ENCODE results near the gene VHLL. TPM values are rescaled to one million over a fixed set of nuclear protein-coding genes. Genes with fewer than 3 reads are reported as not detected.
A peak's percentile ranks its signal among the peaks of the same experiment; 100 is the strongest.

The VHLL gene
- total RNA-seq, 4 donors from 2014 or later: not detected

- H3K27me3 ChIP-seq: no peaks in the 10 kb centered on the region
- no peaks in the 10 kb centered on the region for H3K9me3 ChIP-seq
- peaks cover 10 to 100% (median 40%) of the 10 kb centered on the region in 3 donors for H3K36me3 ChIP-seq
- 62 to 69% methylated on average over 2 of the region's 2 CpGs for WGBS, 2 donors
- peaks cover 0 to 15% (median 0%) of the 10 kb centered on the region in 4 donors for H3K4me1 ChIP-seq
- no peak overlapping the region for H3K4me3 ChIP-seq
- DNase-seq (ENCODE audit: low spot score in 2 of 2): no peak
- H3K27ac ChIP-seq: peak overlapping the region in 2 of 4 donors; percentile 43 to 56
- TF ChIP-seq POLR2A (IDR thresholded peaks at IDR 0.05) (no peak), CTCF (IDR thresholded peaks at IDR 0.05) (no peak), EP300 (IDR thresholded peaks at IDR 0.05) (no peak)
Observed at GRCh38 chr1:156260896-156261295, 38.2 kb downstream of the VHLL start.

DNA sequence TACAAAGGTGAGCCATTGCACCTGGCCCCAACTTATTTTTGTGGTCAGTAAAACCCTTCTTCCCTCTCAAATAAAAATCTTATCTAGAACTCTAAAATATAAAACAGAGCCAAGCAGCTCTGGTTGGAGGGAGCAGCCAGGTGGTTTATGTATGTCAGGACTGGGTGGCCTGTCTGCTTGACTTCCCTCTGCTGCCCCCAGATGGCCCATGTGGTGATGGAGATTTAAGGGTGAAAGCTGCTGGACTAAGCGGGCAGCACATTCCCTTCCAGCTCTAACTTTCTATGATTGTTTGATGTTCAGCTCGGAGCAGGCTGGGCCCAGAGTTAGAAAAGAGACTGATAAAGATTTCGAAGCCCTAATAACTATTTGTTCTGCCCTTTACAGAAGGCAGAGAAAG, 39.3 kb downstream of the VHLL start:
- Histone ChIP-seq H3K4me1 (peaks cover 0 to 15% (median 0%) of the 10 kb centered on the region in 4 donors), H3K4me3 (no peak overlapping the region), H3K9me3 (no peaks in the 10 kb centered on the region), H3K36me3 (peaks cover 10 to 100% (median 34%) of the 10 kb centered on the region in 3 donors), H3K27me3 (no peaks in the 10 kb centered on the region), H3K27ac (peak overlapping the region in 1 of 4 donors; percentile 56)
- TF ChIP-seq EP300 (IDR thresholded peaks at IDR 0.05): no peak
- no peak for TF ChIP-seq CTCF (IDR thresholded peaks at IDR 0.05)
- TF ChIP-seq POLR2A (IDR thresholded peaks at IDR 0.05): no peak
- 64 to 65% methylated on average over 3 of the region's 3 CpGs for WGBS, 2 donors
- DNase-seq (ENCODE audit: low spot score in 2 of 2): no peak

- H3K36me3 ChIP-seq: peaks cover 10 to 98% (median 40%) of the 10 kb centered on the region in 3 donors
- 94 to 100% methylated on average over 6 to 8 of the region's 8 CpGs for WGBS, 2 donors
Observed at GRCh38 chr1:156258859-156259258, 40.2 kb downstream of the VHLL start.

GRCh38 chr1:156257711-156258110, 41.4 kb downstream of the VHLL start:
- WGBS, 2 donors: 79 to 90% methylated on average over 2 of the region's 2 CpGs
- Histone ChIP-seq H3K4me1 (peaks cover 0 to 13% (median 0%) of the 10 kb centered on the region in 4 donors), H3K27ac (no peak overlapping the region), H3K36me3 (peaks cover 7 to 98% (median 50%) of the 10 kb centered on the region in 3 donors), H3K27me3 (no peaks in the 10 kb centered on the region), H3K9me3 (no peaks in the 10 kb centered on the region), H3K4me3 (no peak overlapping the region)
- no peak for TF ChIP-seq CTCF (IDR thresholded peaks at IDR 0.05)
- TF ChIP-seq POLR2A (IDR thresholded peaks at IDR 0.05): no peak
- no peak for TF ChIP-seq EP300 (IDR thresholded peaks at IDR 0.05)
- no peak for DNase-seq (ENCODE audit: low spot score in 2 of 2)

More at GRCh38 chr1:156258859-156259258, 40.2 kb downstream of the VHLL start:
- H3K9me3 ChIP-seq: no peaks in the 10 kb centered on the region
- no peak for DNase-seq (ENCODE audit: low spot score in 2 of 2)
- no peak for TF ChIP-seq POLR2A (IDR thresholded peaks at IDR 0.05)
- no peak for TF ChIP-seq EP300 (IDR thresholded peaks at IDR 0.05)
- TF ChIP-seq CTCF (IDR thresholded peaks at IDR 0.05): no peak
- H3K4me3 ChIP-seq: no peak overlapping the region
- no peaks in the 10 kb centered on the region for H3K27me3 ChIP-seq
- H3K27ac ChIP-seq: no peak overlapping the region
- peaks cover 0 to 15% (median 0%) of the 10 kb centered on the region in 4 donors for H3K4me1 ChIP-seq

- no peak for DNase-seq (ENCODE audit: low spot score in 2 of 2)
- H3K27ac ChIP-seq: no peak overlapping the region
- peaks cover 0 to 96% (median 40%) of the 10 kb centered on the region in 3 donors for H3K36me3 ChIP-seq
- H3K9me3 ChIP-seq: no peaks in the 10 kb centered on the region
- TF ChIP-seq EP300 (IDR thresholded peaks at IDR 0.05) (no peak), POLR2A (IDR thresholded peaks at IDR 0.05) (no peak), CTCF (IDR thresholded peaks at IDR 0.05) (no peak)
- H3K4me1 ChIP-seq: peaks cover 0 to 35% (median 0%) of the 10 kb centered on the region in 4 donors
- no peak overlapping the region for H3K4me3 ChIP-seq
- H3K27me3 ChIP-seq: no peaks in the 10 kb centered on the region
- WGBS, 2 donors: 94 to 97% methylated on average over 3 of the region's 3 CpGs
Observed at GRCh38 chr1:156253634-156254033, 45.5 kb downstream of the VHLL start.

Measured in tibial nerve (tissue), 4 donors.